ENCODE data around the gene SMYD3. TPM values are rescaled to one million over a fixed set of nuclear protein-coding genes. Genes with fewer than 3 reads are reported as not detected.

Gene SMYD3
- total RNA-seq, 1 experiment from 2014 or later: 29.6 TPM

DNA sequence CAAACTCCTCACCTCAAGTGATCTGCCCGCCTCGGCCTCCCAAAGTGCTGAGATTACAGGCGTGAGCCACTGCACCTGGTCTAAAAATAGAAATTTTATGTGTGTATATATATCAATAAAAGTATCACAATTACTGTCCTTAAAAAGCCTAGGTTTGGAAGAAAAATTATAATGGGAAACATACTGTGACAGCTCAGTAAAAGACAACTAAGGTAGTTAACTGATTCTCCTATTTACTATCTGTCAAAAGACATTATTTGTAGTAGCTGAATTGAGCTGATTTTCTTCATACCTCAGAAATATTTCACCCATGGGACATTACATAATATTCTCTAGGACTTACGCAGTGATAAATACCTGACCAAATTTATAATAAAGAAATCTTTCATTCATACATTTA lies 122.5 kb downstream of the SMYD3 start:
- Histone ChIP-seq H3K9me2 (ENCODE audit: insufficient read depth) (no peaks in the 10 kb centered on the region), H3K27me3 (ENCODE audit: insufficient read depth, low read depth) (no peaks in the 10 kb centered on the region), H3K27ac (no peak overlapping the region), H3F3A (ENCODE audit: insufficient read depth, low read depth) (no peaks in the 10 kb centered on the region), H3K4me3 (no peak overlapping the region), H4K20me1 (ENCODE audit: insufficient read depth) (no peaks in the 10 kb centered on the region), H3K36me3 (ENCODE audit: low read depth) (no peaks in the 10 kb centered on the region), H3K9me3 (ENCODE audit: insufficient read depth, low read depth) (no peaks in the 10 kb centered on the region), H2AFZ (no peak overlapping the region), H3K4me1 (replicated peaks; ENCODE audit: insufficient read depth) (no peaks in the 10 kb centered on the region), H3K4me2 (no peak overlapping the region), H3K79me2 (ENCODE audit: low read depth) (no peaks in the 10 kb centered on the region)
- ChIA-PET POLR2A (ENCODE audit: unreplicated experiment) (interaction anchor here (0.6 kb wide), 1 partner anchor 1513 kb away, joined by 3 read pairs; no protein-coding TSS in a partner anchor), CTCF (no interaction called here)
- TF ChIP-seq EZH2 (IDR thresholded peaks at IDR 0.05; ENCODE audit: low read depth): no peak
- TF ChIP-seq, protein P1, sequence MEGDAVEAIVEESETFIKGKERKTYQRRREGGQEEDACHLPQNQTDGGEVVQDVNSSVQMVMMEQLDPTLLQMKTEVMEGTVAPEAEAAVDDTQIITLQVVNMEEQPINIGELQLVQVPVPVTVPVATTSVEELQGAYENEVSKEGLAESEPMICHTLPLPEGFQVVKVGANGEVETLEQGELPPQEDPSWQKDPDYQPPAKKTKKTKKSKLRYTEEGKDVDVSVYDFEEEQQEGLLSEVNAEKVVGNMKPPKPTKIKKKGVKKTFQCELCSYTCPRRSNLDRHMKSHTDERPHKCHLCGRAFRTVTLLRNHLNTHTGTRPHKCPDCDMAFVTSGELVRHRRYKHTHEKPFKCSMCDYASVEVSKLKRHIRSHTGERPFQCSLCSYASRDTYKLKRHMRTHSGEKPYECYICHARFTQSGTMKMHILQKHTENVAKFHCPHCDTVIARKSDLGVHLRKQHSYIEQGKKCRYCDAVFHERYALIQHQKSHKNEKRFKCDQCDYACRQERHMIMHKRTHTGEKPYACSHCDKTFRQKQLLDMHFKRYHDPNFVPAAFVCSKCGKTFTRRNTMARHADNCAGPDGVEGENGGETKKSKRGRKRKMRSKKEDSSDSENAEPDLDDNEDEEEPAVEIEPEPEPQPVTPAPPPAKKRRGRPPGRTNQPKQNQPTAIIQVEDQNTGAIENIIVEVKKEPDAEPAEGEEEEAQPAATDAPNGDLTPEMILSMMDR (conservative IDR thresholded peaks at IDR 0.05): no peak
- intact Hi-C loops (cut with micrococcal nuclease; ENCODE audit: unreplicated experiment): no loop called here
- no peak for DNase-seq
- no TSS peak for BruUV-seq (replicated peaks)

DNA sequence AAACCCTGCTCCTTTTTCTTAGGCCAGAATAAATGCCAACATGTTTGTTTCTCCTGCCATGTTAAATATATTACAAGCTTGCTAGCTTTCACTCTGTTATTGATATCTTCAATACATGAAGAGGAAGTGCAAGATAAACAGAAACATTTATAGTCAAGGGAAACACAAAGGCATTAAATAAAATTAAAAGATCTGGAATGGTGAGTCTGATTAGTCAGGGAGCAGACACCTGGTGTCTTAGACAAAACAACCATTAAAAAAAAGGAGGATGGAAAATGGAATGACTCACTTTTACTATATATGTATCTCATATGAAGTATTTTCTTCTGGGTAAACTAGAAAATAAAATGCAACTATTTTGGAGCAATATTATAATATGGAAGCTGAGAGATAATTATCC lies 123.3 kb downstream of the SMYD3 start:
- no TSS peak for BruUV-seq (replicated peaks)
- Histone ChIP-seq H3K27me3 (ENCODE audit: insufficient read depth, low read depth) (no peaks in the 10 kb centered on the region), H4K20me1 (ENCODE audit: insufficient read depth) (no peaks in the 10 kb centered on the region), H3K4me2 (no peak overlapping the region), H3F3A (ENCODE audit: insufficient read depth, low read depth) (no peaks in the 10 kb centered on the region), H3K9me2 (ENCODE audit: insufficient read depth) (no peaks in the 10 kb centered on the region), H3K27ac (no peak overlapping the region), H3K4me1 (replicated peaks; ENCODE audit: insufficient read depth) (no peaks in the 10 kb centered on the region), H3K4me3 (no peak overlapping the region), H3K79me2 (ENCODE audit: low read depth) (no peaks in the 10 kb centered on the region), H3K9me3 (ENCODE audit: insufficient read depth, low read depth) (no peaks in the 10 kb centered on the region), H3K36me3 (ENCODE audit: low read depth) (no peaks in the 10 kb centered on the region), H2AFZ (no peak overlapping the region)
- TF ChIP-seq, protein P1 (conservative IDR thresholded peaks at IDR 0.05): no peak
- TF ChIP-seq EZH2 (IDR thresholded peaks at IDR 0.05; ENCODE audit: low read depth): no peak
- intact Hi-C loops (cut with micrococcal nuclease; ENCODE audit: unreplicated experiment): no loop called here
- no peak for DNase-seq
- CTCF ChIA-PET: no interaction called here
- POLR2A ChIA-PET (ENCODE audit: unreplicated experiment): no interaction called here

DNA sequence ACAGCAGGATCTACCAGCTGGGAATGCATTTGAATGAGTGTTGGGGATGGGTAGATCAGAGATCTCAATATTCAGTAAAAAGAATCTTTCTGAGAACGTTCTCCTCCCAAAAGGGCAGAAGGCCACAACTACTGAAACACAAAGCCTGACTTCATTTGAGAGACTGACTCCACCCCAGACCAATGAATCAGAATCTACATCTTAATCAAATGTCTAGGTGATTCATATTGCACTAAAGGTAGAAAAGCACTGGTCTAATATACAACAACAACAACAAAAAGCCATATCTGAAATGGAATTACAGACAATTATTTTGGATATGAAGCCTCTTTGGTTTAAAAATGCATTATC lies 123.9 kb downstream of the SMYD3 start:
- H3K27ac ChIP-seq: no peak overlapping the region
- intact Hi-C loops (cut with micrococcal nuclease; ENCODE audit: unreplicated experiment): no loop called here
- H3K9me3 ChIP-seq (ENCODE audit: insufficient read depth, low read depth): no peaks in the 10 kb centered on the region
- no peak for DNase-seq
- H3K4me3 ChIP-seq: no peak overlapping the region
- no peaks in the 10 kb centered on the region for H4K20me1 ChIP-seq (ENCODE audit: insufficient read depth)
- H3K36me3 ChIP-seq (ENCODE audit: low read depth): no peaks in the 10 kb centered on the region
- no peaks in the 10 kb centered on the region for H3K79me2 ChIP-seq (ENCODE audit: low read depth)
- CTCF ChIA-PET: no interaction called here
- no peak overlapping the region for H3K4me2 ChIP-seq
- H3K9me2 ChIP-seq (ENCODE audit: insufficient read depth): no peaks in the 10 kb centered on the region
- H3K4me1 ChIP-seq (replicated peaks; ENCODE audit: insufficient read depth): no peaks in the 10 kb centered on the region
- H2AFZ ChIP-seq: no peak overlapping the region
- TF ChIP-seq EZH2 (IDR thresholded peaks at IDR 0.05; ENCODE audit: low read depth): no peak
- TF ChIP-seq, protein P1 (conservative IDR thresholded peaks at IDR 0.05): no peak
- BruUV-seq (replicated peaks): no TSS peak
- POLR2A ChIA-PET (ENCODE audit: unreplicated experiment): no interaction called here
- H3F3A ChIP-seq (ENCODE audit: insufficient read depth, low read depth): no peaks in the 10 kb centered on the region
- H3K27me3 ChIP-seq (ENCODE audit: insufficient read depth, low read depth): no peaks in the 10 kb centered on the region
